ENCODE results near the gene TJP2. TPM values are rescaled to one million over a fixed set of nuclear protein-coding genes. Genes with fewer than 3 reads are reported as not detected.
A peak's percentile ranks its signal among the peaks of the same experiment; 100 is the strongest.

TJP2 gene
- total RNA-seq, 1 donor from 2014 or later = 39.6 TPM

- FAIRE-seq = no peak
- no peak overlapping the region for H3K4me3 ChIP-seq (ENCODE audit: insufficient read depth, low read depth, low read length)
- peaks cover 46% of the 10 kb centered on the region for H3K4me1 ChIP-seq (ENCODE audit: insufficient read depth, low read length)
- no peaks in the 10 kb centered on the region for H3K9me3 Mint-ChIP-seq (ENCODE audit: unreplicated experiment)
- H3K36me3 ChIP-seq (ENCODE audit: insufficient read depth, low read length) = no peaks in the 10 kb centered on the region
- H3K9me3 ChIP-seq (ENCODE audit: insufficient read depth, low read depth, low read length) = no peaks in the 10 kb centered on the region
- peak overlapping the region; percentile 80 for H3K4me2 ChIP-seq (ENCODE audit: low read length)
- TF ChIP-seq EZH2 (IDR thresholded peaks at IDR 0.05; ENCODE audit: insufficient read depth, low read length) (no peak), CTCF (IDR thresholded peaks at IDR 0.05; ENCODE audit: insufficient read depth, low read depth, low read length) (no peak)
- H2AFZ ChIP-seq (ENCODE audit: low read depth, low read length) = no peak overlapping the region
- H3K27me3 ChIP-seq (ENCODE audit: insufficient read depth, low read length) = no peaks in the 10 kb centered on the region
- peaks cover 62% of the 10 kb centered on the region for H3K4me1 Mint-ChIP-seq (ENCODE audit: low read depth, unreplicated experiment)
- peaks cover 10% of the 10 kb centered on the region for H4K20me1 ChIP-seq (ENCODE audit: insufficient read depth, low read length)
- H3K27ac ChIP-seq (ENCODE audit: low read depth, low read length) = peak overlapping the region; percentile 86
- peak overlapping the region; percentile 92 for H3K27ac Mint-ChIP-seq (ENCODE audit: unreplicated experiment)
- no peaks in the 10 kb centered on the region for H3K27me3 Mint-ChIP-seq (ENCODE audit: low read depth, unreplicated experiment)
- H3K36me3 Mint-ChIP-seq (ENCODE audit: low read depth, unreplicated experiment) = peaks cover 3% of the 10 kb centered on the region
- H3K9ac ChIP-seq (ENCODE audit: low read length) = peak overlapping the region; percentile 67
- H3K4me3 Mint-ChIP-seq (ENCODE audit: unreplicated experiment) = no peak overlapping the region
- DNase-seq (ENCODE audit: low read depth) = no peak
- H3K79me2 ChIP-seq (ENCODE audit: insufficient read depth, low read length) = peaks cover 74% of the 10 kb centered on the region
Measured at GRCh38 chr9:69180200-69180599, 6.1 kb downstream of the TJP2 start.

- peak overlapping the region; percentile 80 for H3K4me2 ChIP-seq (ENCODE audit: low read length)
- H4K20me1 ChIP-seq (ENCODE audit: insufficient read depth, low read length) = peaks cover 6% of the 10 kb centered on the region
- H3K36me3 ChIP-seq (ENCODE audit: insufficient read depth, low read length) = no peaks in the 10 kb centered on the region
- H3K4me3 ChIP-seq (ENCODE audit: insufficient read depth, low read depth, low read length) = no peak overlapping the region
- peaks cover 57% of the 10 kb centered on the region for H3K4me1 Mint-ChIP-seq (ENCODE audit: low read depth, unreplicated experiment)
- TF ChIP-seq EZH2 (IDR thresholded peaks at IDR 0.05; ENCODE audit: insufficient read depth, low read length) = no peak
- TF ChIP-seq CTCF (IDR thresholded peaks at IDR 0.05; ENCODE audit: insufficient read depth, low read depth, low read length) = no peak
- no peaks in the 10 kb centered on the region for H3K27me3 ChIP-seq (ENCODE audit: insufficient read depth, low read length)
- peak overlapping the region; percentile 86 for H3K27ac ChIP-seq (ENCODE audit: low read depth, low read length)
- peaks cover 41% of the 10 kb centered on the region for H3K4me1 ChIP-seq (ENCODE audit: insufficient read depth, low read length)
- H3K79me2 ChIP-seq (ENCODE audit: insufficient read depth, low read length) = peaks cover 73% of the 10 kb centered on the region
- H3K9ac ChIP-seq (ENCODE audit: low read length) = peak overlapping the region; percentile 67
- peaks cover 3% of the 10 kb centered on the region for H3K36me3 Mint-ChIP-seq (ENCODE audit: low read depth, unreplicated experiment)
- no peak overlapping the region for H2AFZ ChIP-seq (ENCODE audit: low read depth, low read length)
- peak; percentile 99 for FAIRE-seq
- H3K9me3 ChIP-seq (ENCODE audit: insufficient read depth, low read depth, low read length) = no peaks in the 10 kb centered on the region
- H3K9me3 Mint-ChIP-seq (ENCODE audit: unreplicated experiment) = no peaks in the 10 kb centered on the region
- H3K27me3 Mint-ChIP-seq (ENCODE audit: low read depth, unreplicated experiment) = no peaks in the 10 kb centered on the region
- H3K4me3 Mint-ChIP-seq (ENCODE audit: unreplicated experiment) = peak overlapping the region; percentile 23
- peak overlapping the region; percentile 92 for H3K27ac Mint-ChIP-seq (ENCODE audit: unreplicated experiment)
- peak; percentile 99 for DNase-seq (ENCODE audit: low read depth)
Measured at GRCh38 chr9:69180670-69181069, 6.6 kb downstream of the TJP2 start.

GRCh38 chr9:69181908-69182353 lies 7.9 kb downstream of the TJP2 start:
- peaks cover 61% of the 10 kb centered on the region for H3K79me2 ChIP-seq (ENCODE audit: insufficient read depth, low read length)
- no peak for TF ChIP-seq EZH2 (IDR thresholded peaks at IDR 0.05; ENCODE audit: insufficient read depth, low read length)
- no peak for TF ChIP-seq CTCF (IDR thresholded peaks at IDR 0.05; ENCODE audit: insufficient read depth, low read depth, low read length)

More at GRCh38 chr9:69181908-69182353, 7.9 kb downstream of the TJP2 start:
- H3K9ac ChIP-seq (ENCODE audit: low read length) = no peak overlapping the region
- H2AFZ ChIP-seq (ENCODE audit: low read depth, low read length) = no peak overlapping the region
- H3K36me3 ChIP-seq (ENCODE audit: insufficient read depth, low read length) = no peaks in the 10 kb centered on the region
- H3K27ac ChIP-seq (ENCODE audit: low read depth, low read length) = peak overlapping the region; percentile 86
- H3K4me1 Mint-ChIP-seq (ENCODE audit: low read depth, unreplicated experiment) = peaks cover 57% of the 10 kb centered on the region
- H3K27me3 Mint-ChIP-seq (ENCODE audit: low read depth, unreplicated experiment) = no peaks in the 10 kb centered on the region
- H3K27ac Mint-ChIP-seq (ENCODE audit: unreplicated experiment) = peak overlapping the region; percentile 92
- H3K9me3 ChIP-seq (ENCODE audit: insufficient read depth, low read depth, low read length) = no peaks in the 10 kb centered on the region
- peaks cover 44% of the 10 kb centered on the region for H3K4me1 ChIP-seq (ENCODE audit: insufficient read depth, low read length)
- FAIRE-seq = no peak
- H3K4me2 ChIP-seq (ENCODE audit: low read length) = no peak overlapping the region
- H3K9me3 Mint-ChIP-seq (ENCODE audit: unreplicated experiment) = no peaks in the 10 kb centered on the region
- no peaks in the 10 kb centered on the region for H4K20me1 ChIP-seq (ENCODE audit: insufficient read depth, low read length)
- no peak overlapping the region for H3K4me3 Mint-ChIP-seq (ENCODE audit: unreplicated experiment)
- DNase-seq (ENCODE audit: low read depth) = no peak
- H3K36me3 Mint-ChIP-seq (ENCODE audit: low read depth, unreplicated experiment) = peaks cover 3% of the 10 kb centered on the region
- H3K4me3 ChIP-seq (ENCODE audit: insufficient read depth, low read depth, low read length) = no peak overlapping the region
- no peaks in the 10 kb centered on the region for H3K27me3 ChIP-seq (ENCODE audit: insufficient read depth, low read length)
